ENCODE results near the gene PCNX2.

PCNX2 gene

GRCh38 chr1:233290396-233291034 lies 5.0 kb downstream of the PCNX2 start:
- CTCF ChIA-PET = interaction anchor here (0.5 to 1.1 kb wide), 4 partner anchors 14 to 1870 kb away, joined by 3 to 4 read pairs (median 3); partner anchors contain the start of gene RBM34
- Histone ChIP-seq H3K36me3 (ENCODE audit: control insufficient read depth in 2 of 2, insufficient read depth in 1 of 2, low read length in 2 of 2) (peaks cover 0 to 17% of the 10 kb centered on the region in 2 experiments; a peak in 1 of 3 replicates), H3K4me1 (ENCODE audit: control insufficient read depth, insufficient read depth, low read length) (peaks cover 14% of the 10 kb centered on the region), H3K27ac (ENCODE audit: extremely low read depth, low read depth, low read length) (no peak overlapping the region), H3K4me3 (ENCODE audit: low read depth, low read length) (no peak overlapping the region), H3K9me3 (ENCODE audit: control insufficient read depth, insufficient read depth, low read depth, low read length) (no peaks in the 10 kb centered on the region)
- POLR2A ChIA-PET = no interaction called here
- no peak for TF ChIP-seq ZXDB (tag by site-specific recombination; IDR thresholded peaks at IDR 0.05)
- TF ChIP-seq ZSCAN23 (tag by site-specific recombination; IDR thresholded peaks at IDR 0.05) = no peak
- TF ChIP-seq ZNF169 (tag by site-specific recombination; IDR thresholded peaks at IDR 0.05) = no peak
- TF ChIP-seq ZNF362 (tag by site-specific recombination; IDR thresholded peaks at IDR 0.05) = no peak
- TF ChIP-seq ZFP3 (tag by site-specific recombination; IDR thresholded peaks at IDR 0.05; ENCODE audit: low read depth) = no peak
- TF ChIP-seq KLF8 (tag by site-specific recombination; IDR thresholded peaks at IDR 0.05) = no peak
- TF ChIP-seq RBAK (tag by site-specific recombination; IDR thresholded peaks at IDR 0.05) = no peak
- no peak for TF ChIP-seq ZNF16 (tag by site-specific recombination; IDR thresholded peaks at IDR 0.05; ENCODE audit: low read depth)
- no peak for TF ChIP-seq MYNN (tag by site-specific recombination; IDR thresholded peaks at IDR 0.05; ENCODE audit: borderline replicate concordance)
- TF ChIP-seq ZNF677 (tag by site-specific recombination; IDR thresholded peaks at IDR 0.05) = no peak
- no peak for TF ChIP-seq KLF16 (tag by site-specific recombination; IDR thresholded peaks at IDR 0.05)
- no peak for TF ChIP-seq ZNF311 (tag by site-specific recombination; IDR thresholded peaks at IDR 0.05; ENCODE audit: borderline replicate concordance)
- no peak for TF ChIP-seq ZBTB17 (tag by site-specific recombination; IDR thresholded peaks at IDR 0.05)
- no peak for TF ChIP-seq ZNF202 (tag by site-specific recombination; IDR thresholded peaks at IDR 0.05; ENCODE audit: borderline replicate concordance)
- no peak for TF ChIP-seq ZNF394 (tag by site-specific recombination; IDR thresholded peaks at IDR 0.05; ENCODE audit: borderline replicate concordance)
- TF ChIP-seq ZBTB10 (tag by site-specific recombination; IDR thresholded peaks at IDR 0.05) = no peak

GRCh38 chr1:233289676-233290075 lies 5.8 kb downstream of the PCNX2 start:
- H3K4me1 ChIP-seq (ENCODE audit: control insufficient read depth, insufficient read depth, low read length) = peaks cover 14% of the 10 kb centered on the region
- POLR2A ChIA-PET = no interaction called here
- CTCF ChIA-PET = no interaction called here
- peaks cover 0 to 17% of the 10 kb centered on the region in 2 experiments; a peak in 1 of 3 replicates for H3K36me3 ChIP-seq (ENCODE audit: control insufficient read depth in 2 of 2, insufficient read depth in 1 of 2, low read length in 2 of 2)
- no peak overlapping the region for H3K4me3 ChIP-seq (ENCODE audit: low read depth, low read length)
- H3K9me3 ChIP-seq (ENCODE audit: control insufficient read depth, insufficient read depth, low read depth, low read length) = no peaks in the 10 kb centered on the region
- no peak overlapping the region for H3K27ac ChIP-seq (ENCODE audit: extremely low read depth, low read depth, low read length)
- no peak for TF ChIP-seq ZNF704 (tag by site-specific recombination; IDR thresholded peaks at IDR 0.05)
- TF ChIP-seq ZNF792 (tag by site-specific recombination; IDR thresholded peaks at IDR 0.05) = no peak
- no peak for TF ChIP-seq HIC1 (tag by site-specific recombination; IDR thresholded peaks at IDR 0.05)
- TF ChIP-seq BCL6B (tag by site-specific recombination; IDR thresholded peaks at IDR 0.05) = no peak
- no peak for TF ChIP-seq KLF8 (tag by site-specific recombination; IDR thresholded peaks at IDR 0.05)
- TF ChIP-seq ZNF391 (tag by site-specific recombination; IDR thresholded peaks at IDR 0.05; ENCODE audit: borderline replicate concordance, low read depth) = no peak
- TF ChIP-seq MEIS1 (CRISPR knock-in tag; IDR thresholded peaks at IDR 0.05; ENCODE audit: borderline replicate concordance) = no peak
- TF ChIP-seq ZNF416 (tag by site-specific recombination; IDR thresholded peaks at IDR 0.05) = no peak
- no peak for TF ChIP-seq BCL11B (tag by site-specific recombination; IDR thresholded peaks at IDR 0.05; ENCODE audit: low read depth)
- TF ChIP-seq ZNF140 (tag by site-specific recombination; IDR thresholded peaks at IDR 0.05) = no peak
